ENCODE results near the gene CCDC17. TPM values are rescaled to one million over a fixed set of nuclear protein-coding genes. Genes with fewer than 3 reads are reported as not detected.

The CCDC17 gene
- polyA plus RNA-seq, 4 donors: 1.2 to 3.2 (median 1.8) TPM

DNA sequence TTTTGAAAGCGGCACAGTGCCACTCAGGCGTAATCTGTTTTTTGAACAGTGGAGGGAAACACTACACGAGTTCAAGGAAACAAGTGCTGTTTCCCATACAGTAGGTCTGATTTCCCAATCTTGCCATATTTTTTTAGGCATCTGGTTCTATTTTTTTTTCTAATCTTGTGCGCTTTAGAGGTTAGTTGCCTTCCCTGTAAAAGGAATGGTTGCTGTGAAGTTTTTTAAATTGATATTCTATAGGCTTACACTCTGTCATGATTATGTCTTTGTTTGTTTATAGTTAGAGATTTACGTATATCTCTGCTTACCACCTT, 38.8 kb downstream of the CCDC17 start:
- no peak for DNase-seq (ENCODE audit: low read depth in 4 of 4, low spot score in 2 of 4)

GRCh38 chr1:45584351-45585109, 39.3 kb downstream of the CCDC17 start:
- peak; percentile 75 to 89 (median 86) for DNase-seq (ENCODE audit: low read depth in 4 of 4, low spot score in 2 of 4)

- DNase-seq (ENCODE audit: low read depth in 4 of 4, low spot score in 2 of 4): peak; percentile 86 to 98 (median 90)
These were observed 40.0 kb downstream of the CCDC17 start, which contains the start of gene NASP for GRCh38 chr1:45583666-45584350. Gene NASP, plus strand, starts transcription at chr1:45584041. Its CDS starts 106 bp downstream, at chr1:45584147.

GRCh38 chr1:45583264-45583665, 40.6 kb downstream of the CCDC17 start:
- DNase-seq (ENCODE audit: low read depth in 4 of 4, low spot score in 2 of 4): peak in 3 of 4 donors; percentile 89 to 97 (median 94)

- DNase-seq (ENCODE audit: low read depth in 4 of 4, low spot score in 2 of 4): no peak
These were observed 49.7 kb downstream of the CCDC17 start for GRCh38 chr1:45574105-45574626.

- DNase-seq (ENCODE audit: low read depth in 4 of 4, low spot score in 2 of 4): no peak
These were observed 50.5 kb downstream of the CCDC17 start for GRCh38 chr1:45573231-45573804.

DNA sequence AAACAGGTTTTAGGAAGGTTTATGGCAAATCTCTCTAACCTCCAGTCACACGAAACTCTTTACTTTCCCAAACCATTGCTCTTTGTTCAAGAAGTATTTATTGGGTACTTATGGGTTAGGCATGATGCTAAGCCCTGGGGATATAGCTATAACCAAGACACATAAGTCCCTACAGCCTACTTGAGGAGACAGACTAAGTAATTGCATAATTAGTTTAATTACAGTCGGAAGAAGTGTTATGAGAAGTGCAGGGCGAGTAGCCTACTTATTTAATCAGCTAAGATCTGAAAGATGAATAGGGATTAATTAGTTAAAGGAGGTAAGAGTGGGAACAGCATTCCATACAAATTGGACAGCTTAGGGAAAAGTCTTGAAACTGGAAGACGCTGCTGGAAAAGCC, 53.2 kb downstream of the CCDC17 start:
- no peak for DNase-seq (ENCODE audit: low read depth in 4 of 4, low spot score in 2 of 4)

Other genes starting within 250 kb of the CCDC17 start
- gene TESK2, start 132.9 kb downstream of the CCDC17 start, polyA plus RNA-seq (ENCODE audit: insufficient read length in 4 of 4): 1 to 10 TPM; 6.6 to 7.7 (median 6.9) TPM
- gene CCDC163, start 124.0 kb downstream of the CCDC17 start, polyA plus RNA-seq (ENCODE audit: insufficient read length in 4 of 4): 1 to 10 TPM; 1.0 to 2.4 (median 1.8) TPM
- 10 to 100 TPM; 12.2 to 14.2 (median 13.6) TPM for gene MMACHC, start 123.8 kb downstream of the CCDC17 start, polyA plus RNA-seq (ENCODE audit: insufficient read length in 4 of 4)
- gene PRDX1, start 102.2 kb downstream of the CCDC17 start, polyA plus RNA-seq (ENCODE audit: insufficient read length in 4 of 4): 100 to 1,000 TPM; 284 to 370 (median 317) TPM
- 100 to 1,000 TPM; 287 to 318 (median 292) TPM for gene AKR1A1, start 73.2 kb downstream of the CCDC17 start, polyA plus RNA-seq (ENCODE audit: insufficient read length in 4 of 4)
- 100 to 1,000 TPM; 238 to 442 (median 326) TPM for gene NASP, start 40.0 kb downstream of the CCDC17 start, polyA plus RNA-seq (ENCODE audit: insufficient read length in 4 of 4)
- 100 to 1,000 TPM in 3 of 4 donors, 10 to 100 TPM in 1; 82.4 to 131 (median 109) TPM for gene GPBP1L1, start 62.5 kb upstream of the CCDC17 start, polyA plus RNA-seq (ENCODE audit: insufficient read length in 4 of 4)
- 10 to 100 TPM; 45.4 to 61.8 (median 51.8) TPM for gene TMEM69, start 64.1 kb upstream of the CCDC17 start, polyA plus RNA-seq (ENCODE audit: insufficient read length in 4 of 4)
- gene IPP, start 126.6 kb upstream of the CCDC17 start, polyA plus RNA-seq (ENCODE audit: insufficient read length in 4 of 4): 10 to 100 TPM; 25.0 to 31.3 (median 27.4) TPM
- 10 to 100 TPM; 27.0 to 48.8 (median 37.7) TPM for gene MAST2, start 179.6 kb upstream of the CCDC17 start, polyA plus RNA-seq (ENCODE audit: insufficient read length in 4 of 4)